ENCODE results near the gene ALDH2.
"Not testable (repeated sequence)": the region's sequence is repeated elsewhere in the genome, so short reads cannot be mapped to it uniquely, and the experiment has no call there.

The ALDH2 gene

GRCh38 chr12:111761099-111761498 is 5.6 kb upstream of the ALDH2 start:
- DNase-seq, result no peak
- Histone ChIP-seq H4K5ac (ENCODE audit: low read length) (no peak overlapping the region), H4K8ac (ENCODE audit: low read depth, low read length) (no peak overlapping the region), H3K4me1 (ENCODE audit: control insufficient read depth, low read depth, low read length) (peaks cover 3% of the 10 kb centered on the region), H2AK5ac (ENCODE audit: low read length) (no peak overlapping the region), H3K23ac (ENCODE audit: low read length) (no peak overlapping the region), H2BK5ac (ENCODE audit: low read length) (no peak overlapping the region), H3K18ac (ENCODE audit: low read length) (no peak overlapping the region), H3K4ac (ENCODE audit: low read depth, low read length) (no peak overlapping the region), H3K4me2 (ENCODE audit: low read length) (no peak overlapping the region), H3K9ac (ENCODE audit: low read length) (no peak overlapping the region), H3K27me3 (ENCODE audit: insufficient read depth, low read length, poor library complexity) (no peaks in the 10 kb centered on the region), H3K79me2 (ENCODE audit: control insufficient read depth, insufficient read depth, low read length) (no peaks in the 10 kb centered on the region), H3K79me1 (ENCODE audit: low read length) (no peaks in the 10 kb centered on the region), H2BK120ac (ENCODE audit: low read depth, low read length) (no peak overlapping the region), H3K36me3 (ENCODE audit: control insufficient read depth, insufficient read depth, low read length) (no peaks in the 10 kb centered on the region), H3K4me3 (ENCODE audit: low read length) (no peak overlapping the region), H3K27ac (ENCODE audit: low read depth, low read length) (no peak overlapping the region), H3K56ac (ENCODE audit: low read length) (no peak overlapping the region), H2BK15ac (replicated peaks; ENCODE audit: low read depth) (no peak overlapping the region)
- no CpG with 5 or more reads among the region's 5 CpGs for WGBS (ENCODE audit: extremely low coverage, insufficient coverage, low lambda C conversion rate)

GRCh38 chr12:111761706-111762105 is 5.0 kb upstream of the ALDH2 start:
- peak; percentile 31 for DNase-seq
- no peak overlapping the region for H2BK15ac ChIP-seq (replicated peaks; ENCODE audit: low read depth)
- WGBS (ENCODE audit: extremely low coverage, insufficient coverage, low lambda C conversion rate), result no CpG with 5 or more reads among the region's 3 CpGs

GRCh38 chr12:111763552-111763951 is 3.2 kb upstream of the ALDH2 start:
- H3K4me1 ChIP-seq (ENCODE audit: control insufficient read depth, low read depth, low read length); H2BK5ac ChIP-seq (ENCODE audit: low read length); H3K27me3 ChIP-seq (ENCODE audit: insufficient read depth, low read length, poor library complexity); H2AK5ac ChIP-seq (ENCODE audit: low read length); H3K4me3 ChIP-seq (ENCODE audit: low read length); H3K56ac ChIP-seq (ENCODE audit: low read length); H4K5ac ChIP-seq (ENCODE audit: low read length); H2BK15ac ChIP-seq (replicated peaks; ENCODE audit: low read depth); H3K4ac ChIP-seq (ENCODE audit: low read depth, low read length); H3K36me3 ChIP-seq (ENCODE audit: control insufficient read depth, insufficient read depth, low read length); H3K79me2 ChIP-seq (ENCODE audit: control insufficient read depth, insufficient read depth, low read length); H3K4me2 ChIP-seq (ENCODE audit: low read length); DNase-seq; H3K18ac ChIP-seq (ENCODE audit: low read length); H3K23ac ChIP-seq (ENCODE audit: low read length); H3K9ac ChIP-seq (ENCODE audit: low read length); H3K79me1 ChIP-seq (ENCODE audit: low read length); H3K27ac ChIP-seq (ENCODE audit: low read depth, low read length); H2BK120ac ChIP-seq (ENCODE audit: low read depth, low read length); H4K8ac ChIP-seq (ENCODE audit: low read depth, low read length): not testable (repeated sequence)
- no CpG with 5 or more reads among the region's 10 CpGs for whole genome bisulfite sequencing (ENCODE audit: extremely low coverage, insufficient coverage, low lambda C conversion rate)

More at GRCh38 chr12:111761706-111762105, 5.0 kb upstream of the ALDH2 start:
- Histone ChIP-seq H3K18ac (ENCODE audit: low read length) (no peak overlapping the region), H3K9ac (ENCODE audit: low read length) (no peak overlapping the region), H2BK120ac (ENCODE audit: low read depth, low read length) (no peak overlapping the region), H3K4me2 (ENCODE audit: low read length) (no peak overlapping the region), H3K4me3 (ENCODE audit: low read length) (no peak overlapping the region), H3K23ac (ENCODE audit: low read length) (no peak overlapping the region), H2BK5ac (ENCODE audit: low read length) (no peak overlapping the region), H3K56ac (ENCODE audit: low read length) (peak overlapping the region; percentile 17), H3K79me2 (ENCODE audit: control insufficient read depth, insufficient read depth, low read length) (no peaks in the 10 kb centered on the region), H3K27me3 (ENCODE audit: insufficient read depth, low read length, poor library complexity) (no peaks in the 10 kb centered on the region), H4K8ac (ENCODE audit: low read depth, low read length) (no peak overlapping the region), H3K27ac (ENCODE audit: low read depth, low read length) (peak overlapping the region; percentile 22), H2AK5ac (ENCODE audit: low read length) (no peak overlapping the region), H3K36me3 (ENCODE audit: control insufficient read depth, insufficient read depth, low read length) (no peaks in the 10 kb centered on the region), H3K4ac (ENCODE audit: low read depth, low read length) (no peak overlapping the region), H3K79me1 (ENCODE audit: low read length) (no peaks in the 10 kb centered on the region), H4K5ac (ENCODE audit: low read length) (no peak overlapping the region), H3K4me1 (ENCODE audit: control insufficient read depth, low read depth, low read length) (peaks cover 5% of the 10 kb centered on the region)

GRCh38 chr12:111764120-111764821 is 2.5 kb upstream of the ALDH2 start:
- no peak overlapping the region for H4K5ac ChIP-seq (ENCODE audit: low read length)
- H2AK5ac ChIP-seq (ENCODE audit: low read length), result no peak overlapping the region
- peaks cover 5% of the 10 kb centered on the region for H3K79me1 ChIP-seq (ENCODE audit: low read length)
- no peak overlapping the region for H2BK120ac ChIP-seq (ENCODE audit: low read depth, low read length)
- no peak for DNase-seq
- H3K27me3 ChIP-seq (ENCODE audit: insufficient read depth, low read length, poor library complexity), result no peaks in the 10 kb centered on the region
- no peak overlapping the region for H4K8ac ChIP-seq (ENCODE audit: low read depth, low read length)
- H3K4me3 ChIP-seq (ENCODE audit: low read length), result no peak overlapping the region
- H3K27ac ChIP-seq (ENCODE audit: low read depth, low read length), result no peak overlapping the region
- no peak overlapping the region for H3K56ac ChIP-seq (ENCODE audit: low read length)
- H3K18ac ChIP-seq (ENCODE audit: low read length), result no peak overlapping the region
- peaks cover 8% of the 10 kb centered on the region for H3K4me1 ChIP-seq (ENCODE audit: control insufficient read depth, low read depth, low read length)
- H3K4me2 ChIP-seq (ENCODE audit: low read length), result no peak overlapping the region
- H3K23ac ChIP-seq (ENCODE audit: low read length), result no peak overlapping the region
- no peak overlapping the region for H2BK15ac ChIP-seq (replicated peaks; ENCODE audit: low read depth)
- H2BK5ac ChIP-seq (ENCODE audit: low read length), result no peak overlapping the region
- H3K4ac ChIP-seq (ENCODE audit: low read depth, low read length), result no peak overlapping the region
- WGBS (ENCODE audit: extremely low coverage, insufficient coverage, low lambda C conversion rate), result no CpG with 5 or more reads among the region's 6 CpGs
- H3K36me3 ChIP-seq (ENCODE audit: control insufficient read depth, insufficient read depth, low read length), result no peaks in the 10 kb centered on the region
- H3K79me2 ChIP-seq (ENCODE audit: control insufficient read depth, insufficient read depth, low read length), result no peaks in the 10 kb centered on the region
- H3K9ac ChIP-seq (ENCODE audit: low read length), result no peak overlapping the region

GRCh38 chr12:111767362-111768158 is 827 bp downstream of the ALDH2 start:
- Histone ChIP-seq H3K79me1 (ENCODE audit: low read length) (peaks cover 8% of the 10 kb centered on the region), H3K36me3 (ENCODE audit: control insufficient read depth, insufficient read depth, low read length) (no peaks in the 10 kb centered on the region), H4K8ac (ENCODE audit: low read depth, low read length) (no peak overlapping the region), H3K79me2 (ENCODE audit: control insufficient read depth, insufficient read depth, low read length) (peaks cover 2% of the 10 kb centered on the region), H3K18ac (ENCODE audit: low read length) (peak overlapping the region; percentile 95), H2BK15ac (replicated peaks; ENCODE audit: low read depth) (no peak overlapping the region), H4K5ac (ENCODE audit: low read length) (no peak overlapping the region), H2BK5ac (ENCODE audit: low read length) (no peak overlapping the region), H3K4ac (ENCODE audit: low read depth, low read length) (no peak overlapping the region), H3K9ac (ENCODE audit: low read length) (peak overlapping the region; percentile 95), H3K27me3 (ENCODE audit: insufficient read depth, low read length, poor library complexity) (no peaks in the 10 kb centered on the region), H2AK5ac (ENCODE audit: low read length) (no peak overlapping the region), H2BK120ac (ENCODE audit: low read depth, low read length) (no peak overlapping the region), H3K23ac (ENCODE audit: low read length) (peak overlapping the region; percentile 80), H3K4me1 (ENCODE audit: control insufficient read depth, low read depth, low read length) (peaks cover 8% of the 10 kb centered on the region), H3K4me3 (ENCODE audit: low read length) (peak overlapping the region; percentile 90), H3K56ac (ENCODE audit: low read length) (peak overlapping the region; percentile 97), H3K4me2 (ENCODE audit: low read length) (peak overlapping the region; percentile 99), H3K27ac (ENCODE audit: low read depth, low read length) (peak overlapping the region; percentile 71)
- no CpG with 5 or more reads among the region's 18 CpGs for WGBS (ENCODE audit: extremely low coverage, insufficient coverage, low lambda C conversion rate)
- DNase-seq, result peak; percentile 63

All from mesendoderm (in vitro differentiated cells).